SU-DHL-6 (cell line): ENCODE data around the gene MPRIP.

Experiments used
- H2AFZ ChIP-seq: fragments of 200-600 bp; sonication (generic); 2 replicates; pipeline ENCODE4 v1.6.1; 2014; ENCODE audit warnings: low read depth, mild to moderate bottlenecking, moderate library complexity, mixed read lengths, antibody characterized with exemption, low read length; ENCODE audit not compliant: severe bottlenecking
- H3F3A ChIP-seq: fragments of 200-600 bp; shearing (Covaris generic); 2 replicates; pipeline ENCODE4 v1.6.0; 2016; ENCODE audit warnings: antibody characterized with exemption, mild to moderate bottlenecking; ENCODE audit not compliant: insufficient read depth
- H3K27ac ChIP-seq: fragments of 200-600 bp; sonication (generic); 2 replicates; pipeline ENCODE4 v1.5.1; 2016; ENCODE audit warnings: low read depth, mild to moderate bottlenecking, low read length, moderate library complexity, mixed read lengths
- H3K27me3 ChIP-seq: fragments of 200-600 bp; sonication (generic), shearing (Covaris generic); 2 replicates; pipeline ENCODE4 v1.6.0; 2014; ENCODE audit warnings: mild to moderate bottlenecking, low read length
- H3K36me3 ChIP-seq: fragments of 200-600 bp; sonication (generic); 2 replicates; pipeline ENCODE4 v1.6.1; 2014; ENCODE audit warnings: mild to moderate bottlenecking, low read length, mixed read lengths
- H3K4me2 ChIP-seq: fragments of 300-600, 200-600 bp; shearing (Covaris generic), sonication (generic); 2 replicates; pipeline ENCODE4 v1.6.0; 2014; ENCODE audit warnings: low read length, low read depth, mild to moderate bottlenecking; ENCODE audit not compliant: poor library complexity, severe bottlenecking
- H3K4me3 ChIP-seq: fragments of 200-600 bp; sonication (generic); 2 replicates; pipeline ENCODE4 v1.5.1; 2014; ENCODE audit warnings: antibody characterized with exemption, low read length, mild to moderate bottlenecking, mixed read lengths; ENCODE audit not compliant: insufficient read depth, poor library complexity, severe bottlenecking
- H3K79me2 ChIP-seq: fragments of 200-600 bp; sonication (generic); 2 replicates; pipeline ENCODE4 v1.6.1; 2014; ENCODE audit warnings: mild to moderate bottlenecking, low read length, moderate library complexity; ENCODE audit not compliant: insufficient read depth
- H3K9ac ChIP-seq: fragments of 200-600 bp; sonication (generic); 2 replicates; pipeline ENCODE4 v1.7.0; 2014; ENCODE audit warnings: mild to moderate bottlenecking, low read length
- H3K9me2 ChIP-seq: fragments of 200-600 bp; sonication (generic); replicated peaks from 2 replicates; pipeline ENCODE4 v1.6.1; 2014; ENCODE audit warnings: low read length; ENCODE audit not compliant: insufficient read depth
- H3K9me3 ChIP-seq: fragments of 200-600 bp; sonication (generic); 2 replicates; pipeline ENCODE4 v1.6.1; 2014; ENCODE audit warnings: low read length, mixed read lengths; ENCODE audit not compliant: insufficient read depth
- H4K20me1 ChIP-seq: fragments of 200-600 bp; sonication (generic); 2 replicates; pipeline ENCODE4 v1.6.1; 2014; ENCODE audit warnings: low read depth, mild to moderate bottlenecking, antibody characterized with exemption, low read length, moderate library complexity, mixed read lengths
- EZH2phosphoT487 ChIP-seq: fragments of 200-600 bp; sonication (generic), shearing (Covaris generic); conservative IDR thresholded peaks from 2 replicates; pipeline ENCODE4 v1.6.1; 2018; ENCODE audit warnings: mild to moderate bottlenecking, antibody characterized with exemption, low read length, moderate library complexity, mixed read lengths
- TF ChIP-seq, protein P1 (sequence below): fragments of 200-600 bp; sonication (generic); IDR thresholded peaks from one replicate; pipeline ENCODE4 v1.5.1; 2017; ENCODE audit warnings: antibody characterized with exemption, mild to moderate bottlenecking, low read length, moderate library complexity; ENCODE audit not compliant: insufficient read depth, poor library complexity, severe bottlenecking

The MPRIP gene

DNA sequence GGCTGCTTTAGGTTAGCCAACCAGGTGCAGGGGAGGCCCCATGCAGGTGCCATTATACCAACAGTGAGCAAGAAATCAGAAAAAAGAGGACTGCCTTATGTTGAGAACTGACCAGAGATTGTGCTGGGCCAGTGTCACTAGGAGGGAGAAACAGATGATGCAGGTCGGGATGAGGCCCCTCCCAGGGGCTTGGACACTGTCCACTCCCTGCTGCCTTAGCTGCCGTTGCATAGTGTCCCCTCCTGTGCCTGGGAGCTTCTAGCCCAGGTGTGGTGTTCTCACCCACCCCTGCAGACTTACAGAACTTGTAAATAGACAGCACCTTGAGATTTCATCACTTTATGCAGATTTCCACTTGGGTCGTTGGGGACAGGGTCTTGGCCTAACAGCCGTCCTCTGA lies 127.1 kb downstream of the MPRIP start:
- Histone ChIP-seq H3F3A (no peaks in the 10 kb centered on the region), H3K4me2 (no peak overlapping the region), H3K4me3 (no peak overlapping the region), H4K20me1 (no peaks in the 10 kb centered on the region), H2AFZ (no peak overlapping the region), H3K27ac (no peak overlapping the region), H3K9me2 (no peaks in the 10 kb centered on the region), H3K79me2 (no peaks in the 10 kb centered on the region), H3K9ac (no peak overlapping the region), H3K36me3 (no peaks in the 10 kb centered on the region), H3K27me3 (no peaks in the 10 kb centered on the region), H3K9me3 (no peaks in the 10 kb centered on the region)
- TF ChIP-seq, protein P1, sequence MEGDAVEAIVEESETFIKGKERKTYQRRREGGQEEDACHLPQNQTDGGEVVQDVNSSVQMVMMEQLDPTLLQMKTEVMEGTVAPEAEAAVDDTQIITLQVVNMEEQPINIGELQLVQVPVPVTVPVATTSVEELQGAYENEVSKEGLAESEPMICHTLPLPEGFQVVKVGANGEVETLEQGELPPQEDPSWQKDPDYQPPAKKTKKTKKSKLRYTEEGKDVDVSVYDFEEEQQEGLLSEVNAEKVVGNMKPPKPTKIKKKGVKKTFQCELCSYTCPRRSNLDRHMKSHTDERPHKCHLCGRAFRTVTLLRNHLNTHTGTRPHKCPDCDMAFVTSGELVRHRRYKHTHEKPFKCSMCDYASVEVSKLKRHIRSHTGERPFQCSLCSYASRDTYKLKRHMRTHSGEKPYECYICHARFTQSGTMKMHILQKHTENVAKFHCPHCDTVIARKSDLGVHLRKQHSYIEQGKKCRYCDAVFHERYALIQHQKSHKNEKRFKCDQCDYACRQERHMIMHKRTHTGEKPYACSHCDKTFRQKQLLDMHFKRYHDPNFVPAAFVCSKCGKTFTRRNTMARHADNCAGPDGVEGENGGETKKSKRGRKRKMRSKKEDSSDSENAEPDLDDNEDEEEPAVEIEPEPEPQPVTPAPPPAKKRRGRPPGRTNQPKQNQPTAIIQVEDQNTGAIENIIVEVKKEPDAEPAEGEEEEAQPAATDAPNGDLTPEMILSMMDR, result no peak
- TF ChIP-seq EZH2phosphoT487, result no peak

DNA sequence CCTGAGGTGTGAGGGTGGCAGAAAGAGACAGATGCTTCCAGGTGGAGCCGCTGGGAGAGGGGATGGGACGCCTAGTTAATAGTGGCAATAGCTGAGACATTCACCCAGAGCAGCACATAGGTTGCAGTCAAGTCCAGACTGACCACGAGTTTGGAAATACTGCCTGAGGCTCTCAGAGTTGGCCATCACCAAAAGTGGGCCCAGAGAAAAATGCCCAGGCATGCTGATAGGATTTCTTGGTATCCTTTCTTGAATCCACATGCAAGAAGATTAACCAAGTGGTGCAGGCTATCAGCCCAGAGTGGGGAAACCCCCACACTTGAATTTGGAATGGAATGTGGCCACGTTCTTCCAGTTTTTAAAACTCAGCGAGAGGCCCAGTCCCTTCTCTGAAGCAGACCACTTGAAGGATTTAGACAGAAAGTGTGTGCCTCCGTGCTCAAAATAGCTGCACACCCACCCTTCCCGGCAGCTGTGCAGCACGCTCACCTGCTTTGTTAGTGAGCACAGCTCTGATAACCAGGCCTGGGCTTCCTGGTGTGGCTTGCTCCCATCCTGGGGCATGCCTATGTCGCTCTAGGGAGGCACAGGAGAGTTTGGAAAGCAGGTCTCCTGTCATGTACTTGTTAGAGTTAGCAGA lies 128.2 kb downstream of the MPRIP start:
- Histone ChIP-seq H3K27me3 (no peaks in the 10 kb centered on the region), H3K36me3 (no peaks in the 10 kb centered on the region)

DNA sequence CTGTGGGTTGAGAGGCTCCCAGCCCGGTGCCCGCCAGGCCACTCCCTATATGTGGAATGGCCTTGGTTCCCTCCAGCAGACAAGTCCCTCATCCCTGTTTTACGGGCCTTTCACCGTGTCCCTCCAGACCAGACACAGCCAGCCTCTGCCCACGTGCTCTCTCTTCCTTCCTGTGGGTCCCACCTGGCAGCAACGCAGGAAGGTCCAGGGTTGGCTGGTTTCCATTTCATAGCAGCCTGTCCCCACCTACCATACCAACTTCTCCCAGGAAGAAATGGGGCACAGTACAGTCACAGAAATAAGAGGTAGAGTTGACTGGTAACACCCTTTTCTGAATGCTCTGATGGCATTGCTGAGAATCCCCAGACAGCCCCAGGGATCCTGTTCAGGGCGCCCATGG lies 128.9 kb downstream of the MPRIP start:
- Histone ChIP-seq H3K36me3 (no peaks in the 10 kb centered on the region), H3K4me2 (no peak overlapping the region)

More for the DNA sequence above, 128.2 kb downstream of the MPRIP start:
- Histone ChIP-seq H3K9me2 (no peaks in the 10 kb centered on the region), H3K4me2 (no peak overlapping the region), H2AFZ (no peak overlapping the region), H3F3A (no peaks in the 10 kb centered on the region), H3K4me3 (no peak overlapping the region), H3K9me3 (no peaks in the 10 kb centered on the region), H3K79me2 (no peaks in the 10 kb centered on the region), H3K27ac (no peak overlapping the region), H4K20me1 (no peaks in the 10 kb centered on the region), H3K9ac (no peak overlapping the region)
- no peak for TF ChIP-seq EZH2phosphoT487
- TF ChIP-seq, protein P1, result no peak

More for the DNA sequence above, 128.9 kb downstream of the MPRIP start:
- Histone ChIP-seq H3K9me2 (no peaks in the 10 kb centered on the region), H3K27ac (no peak overlapping the region), H3K79me2 (no peaks in the 10 kb centered on the region), H3K27me3 (no peaks in the 10 kb centered on the region), H4K20me1 (no peaks in the 10 kb centered on the region), H3K9ac (no peak overlapping the region), H2AFZ (no peak overlapping the region), H3K4me3 (no peak overlapping the region), H3F3A (no peaks in the 10 kb centered on the region), H3K9me3 (no peaks in the 10 kb centered on the region)
- TF ChIP-seq, protein P1, result no peak
- TF ChIP-seq EZH2phosphoT487, result no peak
